DOHH2 (cell line): ENCODE data around the gene SUGT1.
"Not testable (repeated sequence)": the region's sequence is repeated elsewhere in the genome, so short reads cannot be mapped to it uniquely, and the experiment has no call there.

Source experiments
- H3F3A ChIP-seq: fragments of 200-600 bp; sonication (generic), shearing (Covaris generic); 2 replicates; pipeline ENCODE4 v1.6.0; 2016; ENCODE audit warnings: antibody characterized with exemption, mild to moderate bottlenecking; ENCODE audit not compliant: control insufficient read depth, insufficient read depth
- H3K27ac ChIP-seq: fragments of 200-600 bp; sonication (generic); 2 replicates; pipeline ENCODE4 v1.5.1; 2014; ENCODE audit warnings: low read depth, mild to moderate bottlenecking, low read length, moderate library complexity
- H3K27me3 ChIP-seq: fragments of 200-600 bp; sonication (generic); 2 replicates; pipeline ENCODE4 v1.6.1; 2014; ENCODE audit warnings: mild to moderate bottlenecking, low read length, mixed read lengths; ENCODE audit not compliant: control insufficient read depth
- H3K36me3 ChIP-seq: fragments of 200-600 bp; sonication (generic); 2 replicates; pipeline ENCODE4 v1.6.1; 2014; ENCODE audit warnings: mild to moderate bottlenecking, low read length, moderate library complexity, mixed read lengths; ENCODE audit not compliant: control insufficient read depth
- H3K4me1 ChIP-seq: fragments of 200-600 bp; sonication (generic); 2 replicates; pipeline ENCODE4 v1.6.1; 2014; ENCODE audit warnings: mild to moderate bottlenecking, low read length, mixed read lengths; ENCODE audit not compliant: control insufficient read depth
- H3K4me2 ChIP-seq: fragments of 200-600 bp; sonication (generic); 2 replicates; pipeline ENCODE4 v1.6.0; 2014; ENCODE audit warnings: mild to moderate bottlenecking, low read length, moderate library complexity
- H3K4me3 ChIP-seq: fragments of 200-600 bp; sonication (generic); 2 replicates; pipeline ENCODE4 v1.5.1; 2014; ENCODE audit warnings: mild to moderate bottlenecking, low read length, mixed read lengths
- H3K79me2 ChIP-seq: fragments of 200-600 bp; sonication (generic); 2 replicates; pipeline ENCODE4 v1.6.1; 2014; ENCODE audit warnings: mild to moderate bottlenecking, low read length, mixed read lengths; ENCODE audit not compliant: control insufficient read depth
- H3K9me2 ChIP-seq: fragments of 200-600 bp; sonication (generic); replicated peaks from 2 replicates; pipeline ENCODE4 v1.6.1; 2014; ENCODE audit warnings: mild to moderate bottlenecking, low read length, mixed read lengths; ENCODE audit not compliant: control insufficient read depth
- H3K9me3 ChIP-seq: fragments of 200-600 bp; sonication (generic); 2 replicates; pipeline ENCODE4 v1.6.1; 2014; ENCODE audit warnings: antibody characterized with exemption, low read length, mixed read lengths; ENCODE audit not compliant: control insufficient read depth, insufficient read depth
- H4K20me1 ChIP-seq: fragments of 200-600 bp; sonication (generic); 2 replicates; pipeline ENCODE4 v1.6.0; 2014; ENCODE audit warnings: low read depth, mild to moderate bottlenecking, antibody characterized with exemption, low read length, moderate library complexity; ENCODE audit not compliant: control insufficient read depth, insufficient read depth
- EZH2phosphoT487 ChIP-seq: fragments of 200-600 bp; sonication (generic); IDR thresholded peaks from 2 replicates; pipeline ENCODE4 v1.6.1; 2017; ENCODE audit warnings: borderline replicate concordance, mild to moderate bottlenecking, antibody characterized with exemption, low read length, moderate library complexity, mixed read lengths
- TF ChIP-seq, protein P1 (sequence below): fragments of 200-600 bp; sonication (generic); IDR thresholded peaks from one replicate; pipeline ENCODE4 v1.5.1; 2014; ENCODE audit warnings: antibody characterized with exemption, mild to moderate bottlenecking, low read depth, low read length; ENCODE audit not compliant: poor library complexity, severe bottlenecking

The SUGT1 gene

DNA sequence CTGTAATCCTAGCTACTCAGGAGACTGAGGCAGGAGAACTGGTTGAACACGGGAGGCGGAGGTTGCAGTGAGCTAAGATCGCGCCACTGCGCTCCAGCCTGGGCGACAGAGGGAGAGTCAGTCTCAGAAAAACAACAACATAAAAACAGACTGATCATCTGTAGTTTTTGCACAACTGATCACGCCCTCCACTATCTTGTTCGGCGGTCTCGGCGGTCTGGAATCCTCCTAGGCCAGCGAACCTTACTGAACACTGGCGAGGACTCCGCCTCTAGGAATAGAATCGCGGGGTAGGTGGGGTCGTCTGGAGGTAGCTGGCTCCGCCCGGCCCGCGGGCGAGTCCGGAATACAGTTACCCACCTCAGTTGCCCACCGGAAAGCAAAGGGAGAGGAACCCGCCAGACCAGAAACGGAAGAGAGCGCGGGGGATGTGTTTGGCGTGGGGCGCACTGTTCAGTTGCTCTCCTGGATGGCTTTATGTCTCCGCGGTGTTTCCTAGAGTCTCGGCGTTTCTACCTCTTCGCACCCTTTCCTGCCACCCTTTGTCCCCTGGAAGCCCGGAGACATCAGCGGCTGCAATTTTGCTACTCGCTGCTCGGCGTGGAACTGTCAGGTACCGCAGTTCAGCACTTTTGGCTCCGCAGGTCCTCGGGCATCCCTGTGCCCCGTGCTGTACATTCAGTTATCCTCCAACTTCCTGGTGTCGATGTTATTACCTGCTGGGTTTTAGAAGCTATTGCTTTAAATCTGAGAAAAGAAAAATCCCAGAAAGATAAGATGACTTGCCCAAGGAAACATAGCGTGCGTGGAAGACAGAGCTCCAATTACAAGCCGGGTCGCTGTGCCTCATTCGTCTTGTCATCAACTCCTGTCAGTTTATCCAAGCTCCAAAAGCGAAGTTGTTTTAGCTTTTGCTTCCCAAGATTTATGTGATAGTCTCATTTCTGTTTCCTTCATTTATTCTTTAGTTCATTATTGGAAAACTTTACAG, 35.3 kb upstream of the SUGT1 start:
- H3K36me3 ChIP-seq: peaks cover 8% of the 10 kb centered on the region
- TF ChIP-seq, protein P1, sequence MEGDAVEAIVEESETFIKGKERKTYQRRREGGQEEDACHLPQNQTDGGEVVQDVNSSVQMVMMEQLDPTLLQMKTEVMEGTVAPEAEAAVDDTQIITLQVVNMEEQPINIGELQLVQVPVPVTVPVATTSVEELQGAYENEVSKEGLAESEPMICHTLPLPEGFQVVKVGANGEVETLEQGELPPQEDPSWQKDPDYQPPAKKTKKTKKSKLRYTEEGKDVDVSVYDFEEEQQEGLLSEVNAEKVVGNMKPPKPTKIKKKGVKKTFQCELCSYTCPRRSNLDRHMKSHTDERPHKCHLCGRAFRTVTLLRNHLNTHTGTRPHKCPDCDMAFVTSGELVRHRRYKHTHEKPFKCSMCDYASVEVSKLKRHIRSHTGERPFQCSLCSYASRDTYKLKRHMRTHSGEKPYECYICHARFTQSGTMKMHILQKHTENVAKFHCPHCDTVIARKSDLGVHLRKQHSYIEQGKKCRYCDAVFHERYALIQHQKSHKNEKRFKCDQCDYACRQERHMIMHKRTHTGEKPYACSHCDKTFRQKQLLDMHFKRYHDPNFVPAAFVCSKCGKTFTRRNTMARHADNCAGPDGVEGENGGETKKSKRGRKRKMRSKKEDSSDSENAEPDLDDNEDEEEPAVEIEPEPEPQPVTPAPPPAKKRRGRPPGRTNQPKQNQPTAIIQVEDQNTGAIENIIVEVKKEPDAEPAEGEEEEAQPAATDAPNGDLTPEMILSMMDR: no peak
- no peak for TF ChIP-seq EZH2phosphoT487
- H3K4me1 ChIP-seq: peaks cover 23% of the 10 kb centered on the region
- no peaks in the 10 kb centered on the region for H3K9me3 ChIP-seq
- peak overlapping the region; percentile 83 for H3K4me2 ChIP-seq
- H4K20me1 ChIP-seq: no peaks in the 10 kb centered on the region
- peak overlapping the region; percentile 97 for H3K4me3 ChIP-seq
- no peaks in the 10 kb centered on the region for H3F3A ChIP-seq
- no peaks in the 10 kb centered on the region for H3K9me2 ChIP-seq
- peak overlapping the region; percentile 57 for H3K27ac ChIP-seq
- peaks cover 40% of the 10 kb centered on the region for H3K79me2 ChIP-seq
- H3K27me3 ChIP-seq: no peaks in the 10 kb centered on the region

DNA sequence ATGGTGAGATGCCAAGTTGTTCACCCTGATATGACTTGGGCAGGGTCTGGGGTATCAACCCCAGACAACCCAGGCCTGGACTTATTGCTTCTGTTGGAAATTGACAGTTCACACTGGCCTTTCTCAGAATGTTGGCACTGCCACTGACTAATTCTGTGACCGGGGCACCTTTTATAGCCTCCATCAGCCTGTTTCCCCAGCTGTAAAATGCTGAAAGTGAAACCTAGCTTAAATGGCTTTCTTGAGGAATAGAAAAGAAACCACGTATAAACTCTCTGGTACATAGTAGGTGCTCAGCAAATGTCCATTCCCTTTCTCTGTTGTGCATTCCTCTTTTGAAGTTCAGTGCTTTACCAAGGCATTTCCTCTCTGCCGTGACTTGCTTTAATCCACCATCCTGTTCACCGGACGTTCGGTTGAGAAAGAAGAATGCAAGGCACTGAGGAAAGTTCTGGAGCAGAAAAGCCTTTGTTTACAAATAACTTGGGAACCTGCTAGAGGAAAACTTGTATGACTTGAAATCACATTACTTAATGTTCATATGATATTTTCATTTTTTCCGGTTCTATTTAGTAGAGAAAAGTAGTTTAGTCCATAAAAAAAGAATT, 21.4 kb upstream of the SUGT1 start:
- H3K36me3 ChIP-seq: peaks cover 36% of the 10 kb centered on the region
- H3F3A ChIP-seq, H3K79me2 ChIP-seq, H3K27ac ChIP-seq, H3K9me2 ChIP-seq, H3K27me3 ChIP-seq, H4K20me1 ChIP-seq, H3K4me3 ChIP-seq, H3K4me2 ChIP-seq, H3K4me1 ChIP-seq, H3K9me3 ChIP-seq: not testable (repeated sequence)

DNA sequence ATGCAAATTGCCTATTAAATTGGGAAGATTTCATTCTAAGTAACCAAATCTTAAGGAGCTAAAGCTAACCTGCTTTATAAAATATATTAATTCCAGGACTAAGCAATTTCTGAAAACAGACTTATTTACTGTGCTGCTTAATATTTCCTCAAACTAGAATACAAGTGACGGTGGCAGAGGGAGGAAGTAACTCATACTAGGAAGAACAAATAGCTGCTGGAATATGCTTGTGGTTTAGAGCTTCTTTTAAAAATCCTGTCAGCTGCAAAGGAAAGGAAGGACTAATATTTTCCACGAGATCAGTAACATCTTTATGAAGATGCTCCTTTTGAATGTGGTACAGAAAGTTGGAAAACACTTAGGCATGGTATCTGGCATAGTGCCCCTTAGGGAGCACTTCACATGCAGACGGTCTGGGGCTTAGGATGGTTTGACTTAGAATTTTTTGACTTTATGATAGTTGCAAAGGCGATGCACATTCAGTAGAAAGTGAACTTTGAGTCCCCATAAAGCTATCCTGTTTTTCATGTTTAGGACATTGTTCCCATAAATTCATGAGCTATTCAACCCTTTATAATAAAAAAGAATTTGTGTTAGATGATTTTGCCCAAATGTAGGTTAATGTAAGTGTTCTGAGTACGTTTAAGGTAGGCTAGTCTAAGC, 13.8 kb upstream of the SUGT1 start:
- Histone ChIP-seq H3K9me3 (no peaks in the 10 kb centered on the region), H3K79me2 (no peaks in the 10 kb centered on the region), H4K20me1 (no peaks in the 10 kb centered on the region), H3K27ac (no peak overlapping the region), H3K27me3 (no peaks in the 10 kb centered on the region), H3K4me3 (no peak overlapping the region), H3F3A (no peaks in the 10 kb centered on the region), H3K9me2 (no peaks in the 10 kb centered on the region), H3K36me3 (peaks cover 30% of the 10 kb centered on the region), H3K4me1 (no peaks in the 10 kb centered on the region), H3K4me2 (no peak overlapping the region)
- TF ChIP-seq, protein P1: no peak
- no peak for TF ChIP-seq EZH2phosphoT487

DNA sequence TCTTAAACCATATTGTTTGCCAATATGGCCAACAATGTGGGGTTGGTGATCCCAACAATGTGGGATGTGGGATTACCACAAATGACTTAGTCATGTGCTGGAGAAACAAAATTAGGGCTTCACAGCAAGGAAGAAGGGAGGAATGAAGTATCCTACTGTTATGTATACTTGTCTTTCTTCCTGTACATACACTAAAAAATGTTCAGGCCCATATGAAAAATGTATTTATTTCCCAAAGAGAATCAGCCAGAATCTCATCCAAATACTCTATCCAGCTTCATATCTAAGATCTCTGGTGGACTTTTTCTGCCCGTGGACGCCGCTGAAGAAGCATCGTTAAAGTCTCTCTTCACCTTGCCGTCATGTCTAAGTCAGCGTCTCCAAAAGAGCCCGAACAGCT, 10.5 kb upstream of the SUGT1 start, which contains the start of gene HNRNPA1L2:
TSS of gene HNRNPA1L2 (plus strand) at position 301 of the 400 bp plus-strand sequence. CDS start at position 363, 62 bp downstream.
- Histone ChIP-seq H3K9me2 (no peaks in the 10 kb centered on the region), H3K4me2 (no peak within 1 kb of the TSS), H3K36me3 (peaks cover 27% of the 10 kb centered on the region), H3K27ac (no peak within 1 kb of the TSS), H3K4me1 (no peaks in the 10 kb centered on the region), H4K20me1 (no peaks in the 10 kb centered on the region), H3K27me3 (no peaks in the 10 kb centered on the region), H3K4me3 (no peak within 1 kb of the TSS), H3K79me2 (no peaks in the 10 kb centered on the region), H3K9me3 (no peaks in the 10 kb centered on the region), H3F3A (0 out of 2 replicates have a peak, but pooled peaks cover 2% of the 10 kb centered on the region)
- TF ChIP-seq EZH2phosphoT487: no peak
- TF ChIP-seq, protein P1: no peak
